Hepatocyte (in vitro differentiated cells): ENCODE measurements around the gene STIP1. TPM values are rescaled to one million over a fixed set of nuclear protein-coding genes. Genes with fewer than 3 reads are reported as not detected.

ENCODE experiments used
- DNase-seq: peaks from one replicate; pipeline ENCODE4 v3.0.0-alpha.2; 2016; ENCODE audit warnings: low spot score
- H2AFZ ChIP-seq: fragments of 200-600 bp; sonication (generic); 2 replicates; pipeline ENCODE4 v1.6.0; 2016; ENCODE audit warnings: antibody characterized with exemption, mild to moderate bottlenecking
- H3K27ac ChIP-seq: fragments of 200-600 bp; sonication (generic); 2 replicates; pipeline ENCODE4 v1.5.1; 2016; ENCODE audit warnings: mild to moderate bottlenecking
- H3K27me3 ChIP-seq: fragments of 200-600 bp; sonication (generic); 2 replicates; pipeline ENCODE4 v1.6.1; 2016
- H3K36me3 ChIP-seq: fragments of 200-600 bp; sonication (generic); replicated peaks from 2 replicates; pipeline ENCODE4 v1.5.1; 2016; ENCODE audit warnings: low read depth; ENCODE audit not compliant: insufficient read depth
- H3K4me1 ChIP-seq: fragments of 200-600 bp; sonication (generic); 2 replicates; pipeline ENCODE4 v1.5.1; 2016; ENCODE audit warnings: mild to moderate bottlenecking, moderate library complexity; ENCODE audit not compliant: insufficient read depth
- H3K4me2 ChIP-seq: fragments of 200-600 bp; sonication (generic); 2 replicates; pipeline ENCODE4 v1.6.0; 2016
- H3K4me3 ChIP-seq: fragments of 200-600 bp; sonication (generic); 2 replicates; pipeline ENCODE4 v1.5.1; 2016; ENCODE audit warnings: mild to moderate bottlenecking
- H3K79me2 ChIP-seq: fragments of 200-600 bp; sonication (generic); 2 replicates; pipeline ENCODE4 v1.6.0; 2017; ENCODE audit warnings: mild to moderate bottlenecking
- H3K9me2 ChIP-seq: fragments of 200-600 bp; sonication (generic); replicated peaks from 2 replicates; pipeline ENCODE4 v1.6.0; 2017; ENCODE audit warnings: mild to moderate bottlenecking; ENCODE audit not compliant: insufficient read depth
- H3K9me3 ChIP-seq: fragments of 200-600 bp; sonication (generic); 2 replicates; pipeline ENCODE4 v1.5.1; 2016; ENCODE audit warnings: low read depth, mild to moderate bottlenecking
- H4K20me1 ChIP-seq: fragments of 200-600 bp; sonication (generic); 2 replicates; pipeline ENCODE4 v1.6.0; 2016; ENCODE audit warnings: mild to moderate bottlenecking; ENCODE audit not compliant: insufficient read depth, poor library complexity, severe bottlenecking
- CTCF ChIP-seq: fragments of 200-600 bp; sonication (generic); IDR thresholded peaks from 2 replicates; pipeline ENCODE4 v1.5.1; 2016; ENCODE audit warnings: antibody characterized with exemption, mild to moderate bottlenecking; ENCODE audit not compliant: poor library complexity
- EZH2 ChIP-seq: fragments of 200-600 bp; sonication (generic); IDR thresholded peaks from 2 replicates; pipeline ENCODE4 v1.6.1; 2016; ENCODE audit warnings: antibody characterized with exemption, mild to moderate bottlenecking, borderline replicate concordance
- EZH2phosphoT487 ChIP-seq: fragments of 200-600 bp; sonication (generic); IDR thresholded peaks from one replicate; pipeline ENCODE4 v1.6.1; 2018; ENCODE audit warnings: antibody characterized with exemption, mild to moderate bottlenecking, low read depth, moderate library complexity; ENCODE audit not compliant: unreplicated experiment, severe bottlenecking
- WGBS: methylation state at CpG from one replicate; pipeline ENCODE4 v1.1.6; 2016; ENCODE audit warnings: low lambda C conversion rate; ENCODE audit errors: missing lambda C conversion rate; 5-methylcytosine and 5-hydroxymethylcytosine counted together
- polyA plus RNA-seq: library from polyadenylated mRNA; unstranded; fragments of >200 nt; fragmentation: Nextera tagmentation; extraction: Ambion mirVana; gene quantifications from 2 replicates; pipeline ENCODE4 v1.2.1, GENCODE V29; 2016
- total RNA-seq: library from RNA; depleted of rRNA; stranded (reverse); fragments of >200 nt; gene quantifications from 2 replicates; pipeline ENCODE4 v1.2.3, GENCODE V29; 2014

The STIP1 gene
- total and polyA plus RNA-seq, 2 experiments from 2014 or later: 113 to 131 TPM

- H3K4me1 ChIP-seq: peaks cover 22% of the 10 kb centered on the region
- H3K9me2 ChIP-seq: no peaks in the 10 kb centered on the region
- WGBS: 71% methylated on average over 2 of the region's 3 CpGs
- H3K27ac ChIP-seq: no peak overlapping the region
- H4K20me1 ChIP-seq: no peaks in the 10 kb centered on the region
- DNase-seq: no peak
- TF ChIP-seq EZH2phosphoT487 (no peak), CTCF (no peak), EZH2 (no peak)
- H3K4me3 ChIP-seq: no peak overlapping the region
- H2AFZ ChIP-seq: no peak overlapping the region
- no peaks in the 10 kb centered on the region for H3K27me3 ChIP-seq
- H3K4me2 ChIP-seq: peak overlapping the region; percentile 94
- no peaks in the 10 kb centered on the region for H3K9me3 ChIP-seq
- H3K79me2 ChIP-seq: peaks cover 34% of the 10 kb centered on the region
- H3K36me3 ChIP-seq: no peaks in the 10 kb centered on the region
Measured at GRCh38 chr11:64227405-64227956, 41.5 kb downstream of the STIP1 start.

- H3K9me2 ChIP-seq: no peaks in the 10 kb centered on the region
- no peaks in the 10 kb centered on the region for H3K36me3 ChIP-seq
- H3K9me3 ChIP-seq: no peaks in the 10 kb centered on the region
- no peak overlapping the region for H3K4me3 ChIP-seq
- H4K20me1 ChIP-seq: no peaks in the 10 kb centered on the region
- H2AFZ ChIP-seq: no peak overlapping the region
- TF ChIP-seq EZH2phosphoT487 (no peak), EZH2 (no peak), CTCF (no peak)
- peak overlapping the region; percentile 97 for H3K4me2 ChIP-seq
- 92% methylated on average over 11 of the region's 12 CpGs for WGBS
- peak overlapping the region; percentile 45 for H3K27ac ChIP-seq
- DNase-seq: no peak
- peaks cover 39% of the 10 kb centered on the region for H3K79me2 ChIP-seq
- H3K27me3 ChIP-seq: no peaks in the 10 kb centered on the region
- peaks cover 22% of the 10 kb centered on the region for H3K4me1 ChIP-seq
Measured at GRCh38 chr11:64229090-64229743, 43.2 kb downstream of the STIP1 start.

- Histone ChIP-seq H3K9me3 (no peaks in the 10 kb centered on the region), H3K27ac (peak overlapping the region; percentile 45), H3K79me2 (peaks cover 39% of the 10 kb centered on the region), H2AFZ (peak overlapping the region; percentile 14), H3K9me2 (no peaks in the 10 kb centered on the region), H3K4me2 (peak overlapping the region; percentile 97), H3K4me3 (peak overlapping the region; percentile 9), H3K27me3 (no peaks in the 10 kb centered on the region), H4K20me1 (no peaks in the 10 kb centered on the region), H3K36me3 (no peaks in the 10 kb centered on the region), H3K4me1 (peaks cover 22% of the 10 kb centered on the region)
- TF ChIP-seq EZH2phosphoT487 (no peak), CTCF (no peak), EZH2 (no peak)
- no peak for DNase-seq
- 60% methylated on average over 13 of the region's 13 CpGs for WGBS
Measured at GRCh38 chr11:64229744-64230170, 43.8 kb downstream of the STIP1 start.
